Measurements from ENCODE around the gene MKNK1. TPM values are rescaled to one million over a fixed set of nuclear protein-coding genes. Genes with fewer than 3 reads are reported as not detected.

MKNK1 gene
- total RNA-seq, 2 donors from 2014 or later: 19.9 to 28.5 TPM

DNA sequence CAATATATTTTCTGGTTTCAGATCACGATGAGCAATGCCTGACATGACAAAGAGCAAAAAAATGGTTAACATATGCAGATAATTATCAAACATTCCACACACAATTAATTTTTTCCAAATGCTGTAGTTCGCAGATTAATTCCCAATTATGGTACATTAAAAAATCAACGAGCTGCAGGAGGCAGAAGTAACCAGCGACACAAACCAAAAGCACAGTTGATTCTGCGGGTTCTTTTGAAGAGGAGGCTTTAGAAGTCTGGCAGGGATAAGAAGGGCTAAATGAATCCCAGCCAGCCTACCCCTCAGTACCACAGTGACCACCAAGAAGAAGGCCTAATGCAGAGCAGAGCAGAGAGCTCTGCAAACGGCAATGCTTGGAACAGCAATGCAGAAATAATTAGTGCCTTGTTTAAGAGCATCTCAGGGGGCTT is 35.6 kb downstream of the MKNK1 start:
- H3K4me1 Mint-ChIP-seq: no peaks in the 10 kb centered on the region

DNA sequence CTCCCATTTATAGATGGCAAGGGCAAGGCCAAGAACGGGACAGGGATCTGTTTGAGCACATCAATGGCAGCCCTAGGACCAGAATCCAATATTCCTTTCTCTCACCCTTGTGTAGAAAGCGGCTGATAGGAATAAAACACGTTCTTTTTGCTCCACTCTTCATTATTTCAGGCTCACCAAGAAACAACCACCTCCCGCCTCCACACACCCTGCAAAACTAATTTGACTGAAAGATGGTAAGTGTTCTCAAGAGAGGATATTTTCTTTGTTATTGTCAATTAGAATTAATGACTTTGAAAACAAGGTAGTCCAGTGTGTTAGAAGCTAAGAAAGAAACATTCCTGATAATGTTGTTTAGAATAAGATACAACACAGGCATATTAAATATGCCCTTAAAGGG is 40.7 kb downstream of the MKNK1 start:
- Mint-ChIP-seq H3K36me3 (ENCODE audit: low read depth) (peaks cover 29% of the 10 kb centered on the region), H3K27ac (no peak overlapping the region), H3K4me3 (no peak overlapping the region), H3K27me3 (ENCODE audit: insufficient read depth) (no peaks in the 10 kb centered on the region), H3K4me1 (no peaks in the 10 kb centered on the region), H3K9me3 (no peaks in the 10 kb centered on the region)
- no peak overlapping the region for H3K9ac ChIP-seq (ENCODE audit: extremely low read depth, low read length, poor library complexity, severe bottlenecking)
- H3K27me3 ChIP-seq (ENCODE audit: control insufficient read depth, insufficient read depth, low read length, poor library complexity, severe bottlenecking): no peaks in the 10 kb centered on the region
- 92 to 94% methylated on average over 3 to 4 of the region's 4 CpGs for WGBS, 2 experiments (ENCODE audit: insufficient coverage in 1 of 2, insufficient read length in 1 of 2)
- DNase-seq: no peak
- H3K9me3 ChIP-seq (ENCODE audit: control insufficient read depth, low read length): no peaks in the 10 kb centered on the region
- no peak overlapping the region for H3K4me3 ChIP-seq (ENCODE audit: low read length)
- no peaks in the 10 kb centered on the region for H3K4me1 ChIP-seq (ENCODE audit: control insufficient read depth, insufficient read depth, low read length)
- H3K36me3 ChIP-seq (ENCODE audit: control insufficient read depth, insufficient read depth, low read length): no peaks in the 10 kb centered on the region
- TF ChIP-seq, protein P1, sequence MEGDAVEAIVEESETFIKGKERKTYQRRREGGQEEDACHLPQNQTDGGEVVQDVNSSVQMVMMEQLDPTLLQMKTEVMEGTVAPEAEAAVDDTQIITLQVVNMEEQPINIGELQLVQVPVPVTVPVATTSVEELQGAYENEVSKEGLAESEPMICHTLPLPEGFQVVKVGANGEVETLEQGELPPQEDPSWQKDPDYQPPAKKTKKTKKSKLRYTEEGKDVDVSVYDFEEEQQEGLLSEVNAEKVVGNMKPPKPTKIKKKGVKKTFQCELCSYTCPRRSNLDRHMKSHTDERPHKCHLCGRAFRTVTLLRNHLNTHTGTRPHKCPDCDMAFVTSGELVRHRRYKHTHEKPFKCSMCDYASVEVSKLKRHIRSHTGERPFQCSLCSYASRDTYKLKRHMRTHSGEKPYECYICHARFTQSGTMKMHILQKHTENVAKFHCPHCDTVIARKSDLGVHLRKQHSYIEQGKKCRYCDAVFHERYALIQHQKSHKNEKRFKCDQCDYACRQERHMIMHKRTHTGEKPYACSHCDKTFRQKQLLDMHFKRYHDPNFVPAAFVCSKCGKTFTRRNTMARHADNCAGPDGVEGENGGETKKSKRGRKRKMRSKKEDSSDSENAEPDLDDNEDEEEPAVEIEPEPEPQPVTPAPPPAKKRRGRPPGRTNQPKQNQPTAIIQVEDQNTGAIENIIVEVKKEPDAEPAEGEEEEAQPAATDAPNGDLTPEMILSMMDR (conservative IDR thresholded peaks at IDR 0.05): no peak
- H3K27ac ChIP-seq (ENCODE audit: low read depth, low read length): no peak overlapping the region

More for the DNA sequence above, 35.6 kb downstream of the MKNK1 start:
- Histone ChIP-seq H3K27ac (ENCODE audit: low read depth, low read length) (no peak overlapping the region), H3K9ac (ENCODE audit: extremely low read depth, low read length, poor library complexity, severe bottlenecking) (no peak overlapping the region), H3K27me3 (ENCODE audit: control insufficient read depth, insufficient read depth, low read length, poor library complexity, severe bottlenecking) (no peaks in the 10 kb centered on the region), H3K36me3 (ENCODE audit: control insufficient read depth, insufficient read depth, low read length) (no peaks in the 10 kb centered on the region), H3K4me3 (ENCODE audit: low read length) (no peak overlapping the region), H3K4me1 (ENCODE audit: control insufficient read depth, insufficient read depth, low read length) (no peaks in the 10 kb centered on the region), H3K9me3 (ENCODE audit: control insufficient read depth, low read length) (no peaks in the 10 kb centered on the region)
- peaks cover 14% of the 10 kb centered on the region for H3K36me3 Mint-ChIP-seq (ENCODE audit: low read depth)
- no peak overlapping the region for H3K27ac Mint-ChIP-seq
- TF ChIP-seq, protein P1 (conservative IDR thresholded peaks at IDR 0.05): no peak
- WGBS, 2 experiments (ENCODE audit: insufficient coverage in 1 of 2, insufficient read length in 1 of 2): 94 to 97% methylated on average over 5 to 6 of the region's 6 CpGs
- no peak for DNase-seq
- H3K27me3 Mint-ChIP-seq (ENCODE audit: insufficient read depth): no peaks in the 10 kb centered on the region
- no peaks in the 10 kb centered on the region for H3K9me3 Mint-ChIP-seq
- no peak overlapping the region for H3K4me3 Mint-ChIP-seq

DNA sequence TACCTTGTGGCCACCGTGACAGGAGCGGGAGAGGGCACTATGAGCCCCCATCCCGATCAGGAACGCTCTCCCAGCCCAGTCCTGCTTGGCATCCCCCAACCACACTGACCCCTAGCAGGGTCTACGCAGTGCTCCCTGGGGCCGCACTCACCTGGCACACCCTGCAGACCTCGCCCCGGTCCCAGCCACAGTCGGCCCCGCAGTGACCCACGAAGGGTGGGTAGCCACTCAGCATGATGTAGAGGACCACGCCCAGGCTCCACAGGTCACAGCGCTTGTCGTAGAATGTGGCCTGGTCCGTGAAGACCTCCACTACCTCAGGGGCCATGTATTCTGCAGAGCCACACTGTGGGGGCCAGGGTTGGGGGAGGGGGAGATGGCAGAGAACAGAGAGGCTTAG is 41.6 kb downstream of the MKNK1 start:
- H3K36me3 ChIP-seq (ENCODE audit: control insufficient read depth, insufficient read depth, low read length): no peaks in the 10 kb centered on the region
- H3K4me1 Mint-ChIP-seq: no peaks in the 10 kb centered on the region
- no peaks in the 10 kb centered on the region for H3K9me3 Mint-ChIP-seq
- H3K4me1 ChIP-seq (ENCODE audit: control insufficient read depth, insufficient read depth, low read length): no peaks in the 10 kb centered on the region
- H3K27ac Mint-ChIP-seq: no peak overlapping the region
- H3K27me3 Mint-ChIP-seq (ENCODE audit: insufficient read depth): no peaks in the 10 kb centered on the region
- H3K9me3 ChIP-seq (ENCODE audit: control insufficient read depth, low read length): no peaks in the 10 kb centered on the region
- WGBS, 2 experiments (ENCODE audit: insufficient coverage in 1 of 2, insufficient read length in 1 of 2): 91 to 95% methylated on average over 11 to 15 of the region's 15 CpGs
- H3K4me3 ChIP-seq (ENCODE audit: low read length): no peak overlapping the region
- TF ChIP-seq, protein P1 (conservative IDR thresholded peaks at IDR 0.05): no peak
- no peaks in the 10 kb centered on the region for H3K27me3 ChIP-seq (ENCODE audit: control insufficient read depth, insufficient read depth, low read length, poor library complexity, severe bottlenecking)
- no peak for DNase-seq
- no peak overlapping the region for H3K4me3 Mint-ChIP-seq
- peaks cover 25% of the 10 kb centered on the region for H3K36me3 Mint-ChIP-seq (ENCODE audit: low read depth)
- no peak overlapping the region for H3K9ac ChIP-seq (ENCODE audit: extremely low read depth, low read length, poor library complexity, severe bottlenecking)
- no peak overlapping the region for H3K27ac ChIP-seq (ENCODE audit: low read depth, low read length)
